ENCODE data around the gene TCHP.
"Not testable (repeated sequence)": the region's sequence is repeated elsewhere in the genome, so short reads cannot be mapped to it uniquely, and the experiment has no call there.

TCHP gene

GRCh38 chr12:109899783-109900751 is at the start of gene TCHP:
TCHP (plus strand) TSS chr12:109900274; CDS start chr12:109903027, 2,753 bp downstream.
- peak; percentile 90 for DNase-seq (ENCODE audit: low spot score)

GRCh38 chr12:109850518-109850917 is 49.6 kb upstream of the TCHP start:
- not testable (repeated sequence) for DNase-seq (ENCODE audit: low spot score)

DNA sequence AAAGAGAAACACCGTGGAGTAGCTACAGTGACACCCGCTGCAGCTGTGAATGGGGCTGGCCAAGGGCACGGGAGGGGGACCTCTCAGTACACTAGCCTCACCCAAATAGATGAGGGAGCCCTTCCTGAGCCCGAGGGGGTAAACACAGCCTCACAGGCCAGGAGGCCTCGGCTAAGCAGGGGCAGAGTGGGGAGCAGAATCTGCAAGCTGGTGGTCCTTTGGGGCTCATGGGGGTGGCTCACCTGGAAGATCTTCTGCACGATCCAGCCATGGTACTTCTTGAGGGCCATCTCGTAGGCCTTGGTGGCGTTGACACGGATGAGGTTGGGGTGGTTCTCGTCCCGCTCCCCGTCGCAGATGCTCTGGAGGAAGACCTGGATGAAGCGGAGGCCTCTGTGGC is 44.7 kb upstream of the TCHP start:
- DNase-seq (ENCODE audit: low spot score), result no peak

- DNase-seq (ENCODE audit: low spot score), result no peak
Measured at GRCh38 chr12:109857715-109858114, 42.4 kb upstream of the TCHP start.

- DNase-seq (ENCODE audit: low spot score), result no peak
Measured at GRCh38 chr12:109858764-109859163, 41.3 kb upstream of the TCHP start.

- DNase-seq (ENCODE audit: low spot score), result no peak
Measured at GRCh38 chr12:109860977-109861376, 39.1 kb upstream of the TCHP start.

GRCh38 chr12:109861689-109862314 is 38.3 kb upstream of the TCHP start:
- no peak for DNase-seq (ENCODE audit: low spot score)

DNA sequence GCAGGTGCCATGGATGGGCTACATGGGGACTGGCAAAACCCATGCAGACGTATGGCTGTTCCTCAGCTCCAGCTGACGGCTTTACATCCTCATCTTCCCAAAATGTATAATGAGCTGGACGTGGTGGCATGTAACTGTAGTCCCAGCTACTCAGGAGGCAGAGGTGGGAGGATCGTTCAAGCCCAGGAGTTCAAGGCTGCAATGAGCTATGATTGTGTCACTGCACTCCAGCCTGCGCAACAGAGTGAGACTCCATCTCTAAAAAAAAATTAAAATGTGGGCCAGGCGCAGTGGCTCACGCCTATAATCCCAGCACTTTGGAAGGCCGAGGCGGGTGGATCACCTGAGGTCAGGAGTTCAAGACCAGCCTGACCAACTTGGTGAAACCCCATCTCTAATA is 37.6 kb upstream of the TCHP start:
- DNase-seq (ENCODE audit: low spot score), result not testable (repeated sequence)

GRCh38 chr12:109863847-109864712 is 36.0 kb upstream of the TCHP start:
- DNase-seq (ENCODE audit: low spot score), result no peak

GRCh38 chr12:109864916-109865315 is 35.2 kb upstream of the TCHP start:
- DNase-seq (ENCODE audit: low spot score), result no peak

DNA sequence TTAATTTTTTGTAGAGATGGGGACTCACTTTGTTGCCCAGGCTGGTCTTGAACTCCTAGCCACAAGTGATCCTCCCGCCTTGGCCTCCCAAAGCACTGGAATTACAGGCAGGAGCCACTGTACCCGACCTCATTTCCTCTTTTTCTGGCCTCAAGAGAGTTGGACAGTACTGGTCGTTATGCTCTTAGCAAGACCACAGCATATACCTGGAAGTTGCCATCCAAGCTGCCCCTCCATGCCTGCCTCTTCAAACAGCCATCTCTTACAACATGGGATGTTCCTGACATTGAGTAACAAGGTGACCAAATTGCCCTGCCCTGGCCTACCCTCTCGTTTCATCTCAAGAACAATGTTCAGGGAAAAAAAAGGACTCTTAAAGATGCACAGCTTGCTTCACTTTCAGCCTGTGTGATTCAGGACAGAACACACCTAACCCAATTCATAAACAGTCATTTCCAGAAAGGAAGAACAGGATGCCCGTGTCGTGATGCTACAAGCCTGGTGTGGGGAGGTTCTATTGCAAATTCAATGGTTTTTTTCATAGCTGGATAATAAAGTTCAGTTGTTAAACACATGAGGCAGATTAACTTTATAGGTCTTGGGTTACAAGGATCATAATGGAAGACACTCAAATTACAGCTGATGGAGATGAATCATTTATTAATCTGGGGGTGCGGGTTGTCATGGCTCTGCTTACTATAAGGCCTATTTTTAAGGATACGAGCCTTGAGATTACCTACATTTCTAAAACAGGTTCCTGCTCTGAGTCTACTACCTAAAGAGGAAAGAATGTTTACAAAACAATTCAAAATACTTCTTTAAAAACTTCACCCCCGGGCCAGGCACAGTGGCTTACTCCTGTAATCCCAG is 31.7 kb upstream of the TCHP start:
- no peak for DNase-seq (ENCODE audit: low spot score)

DNA sequence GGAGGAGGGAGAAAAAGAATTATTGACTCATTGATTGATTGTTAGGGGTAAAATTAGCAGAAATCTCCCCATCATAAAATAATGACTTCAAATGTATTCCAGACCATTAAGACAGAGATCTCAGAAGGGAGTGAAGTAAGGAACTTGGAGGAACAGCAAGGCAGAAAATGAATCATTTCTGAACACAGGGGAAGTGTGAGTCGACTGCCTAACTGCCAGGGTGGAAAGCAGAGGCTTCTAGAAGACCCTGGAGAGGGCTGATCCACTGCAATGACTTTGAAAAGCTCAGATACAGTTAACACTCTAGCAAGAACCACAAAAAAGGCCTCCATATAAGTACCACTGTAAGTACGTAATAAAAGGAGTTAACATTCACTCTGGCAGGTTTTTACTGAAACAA is 29.4 kb upstream of the TCHP start:
- no peak for DNase-seq (ENCODE audit: low spot score)

- DNase-seq (ENCODE audit: low spot score), result no peak
Measured at GRCh38 chr12:109871668-109872314, 28.3 kb upstream of the TCHP start.

- DNase-seq (ENCODE audit: low spot score), result no peak
Measured at GRCh38 chr12:109873653-109874052, 26.4 kb upstream of the TCHP start.

DNA sequence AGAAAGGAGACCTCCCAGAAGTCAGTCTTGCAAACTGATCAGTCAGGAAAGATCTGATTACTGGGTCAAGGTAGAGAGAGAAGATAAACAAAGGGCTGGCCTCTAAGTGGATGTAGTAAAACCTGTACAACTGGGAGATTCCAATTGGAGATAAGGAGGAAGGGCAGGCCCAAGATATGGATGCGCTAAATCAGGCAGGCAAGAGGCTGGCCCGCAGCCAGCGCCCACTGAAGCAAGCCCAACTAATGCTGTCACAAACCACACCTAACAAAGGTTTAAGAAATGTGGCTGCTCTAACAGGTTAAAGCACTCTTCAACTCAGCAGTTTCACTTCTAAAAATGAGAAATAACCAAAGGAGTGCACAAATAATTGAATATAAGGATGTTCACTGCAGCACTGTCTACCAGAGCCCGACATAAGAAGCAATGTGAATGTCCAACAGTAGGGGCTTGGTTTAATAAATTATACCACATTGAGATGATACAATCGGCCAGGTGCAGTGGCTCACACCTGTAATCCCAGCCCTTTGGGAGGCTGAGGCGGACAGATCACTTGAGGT is 24.4 kb upstream of the TCHP start:
- no peak for DNase-seq (ENCODE audit: low spot score)

DNA sequence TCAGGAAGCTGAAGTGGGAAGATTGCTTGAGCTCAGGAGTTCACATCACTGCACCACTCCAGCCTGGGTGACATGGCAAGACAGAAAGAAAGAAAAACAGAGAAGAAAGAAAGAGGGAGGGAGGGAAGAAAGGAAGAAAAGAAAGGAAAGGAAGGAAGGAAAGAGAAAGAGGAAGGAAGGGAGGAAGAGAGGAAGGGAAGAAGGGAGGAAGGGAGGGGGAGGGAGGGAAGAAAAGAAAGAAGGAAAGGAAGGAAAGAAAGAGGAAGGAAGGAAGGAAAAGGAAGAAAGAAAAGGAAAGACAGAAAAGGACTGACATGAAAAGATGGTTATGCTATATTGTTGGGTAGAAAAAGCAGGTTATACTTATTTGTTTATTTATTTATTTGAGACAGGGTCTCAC is 23.7 kb upstream of the TCHP start:
- DNase-seq (ENCODE audit: low spot score), result no peak

DNA sequence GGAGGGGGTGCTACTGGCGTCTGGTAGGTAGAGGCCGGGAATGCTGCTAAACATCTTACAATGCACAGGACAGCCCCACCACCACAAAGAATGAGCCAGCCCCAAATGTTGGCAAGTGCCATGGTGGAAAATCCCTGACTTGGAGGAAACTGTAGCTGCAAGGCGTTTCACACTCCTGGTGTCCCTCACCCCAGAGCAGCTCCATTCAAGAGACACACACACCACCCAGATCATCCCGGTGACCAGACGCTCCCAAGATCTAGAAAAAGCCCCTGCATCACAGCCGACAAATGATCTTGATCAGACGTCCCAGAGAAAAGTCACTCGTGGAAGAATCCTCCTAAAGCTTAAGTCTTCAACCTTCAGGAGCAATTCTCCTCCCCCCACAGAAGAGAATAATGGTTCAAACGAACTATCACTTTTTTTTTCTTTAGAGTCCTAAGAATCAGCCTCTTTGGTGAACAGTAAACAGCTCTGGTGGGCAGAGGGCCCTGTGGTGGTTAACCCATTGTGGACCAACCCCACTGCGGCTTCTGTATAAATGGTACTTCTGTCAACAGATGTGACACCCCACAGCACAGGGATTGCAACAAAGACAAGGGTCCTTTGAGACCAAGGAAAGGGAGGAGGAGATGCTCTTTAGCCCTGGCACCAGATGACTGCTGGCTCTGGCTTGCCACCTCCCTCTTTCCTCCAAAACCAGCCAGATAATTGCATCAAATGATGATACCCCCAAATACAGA is 22.4 kb upstream of the TCHP start:
- no peak for DNase-seq (ENCODE audit: low spot score)

DNA sequence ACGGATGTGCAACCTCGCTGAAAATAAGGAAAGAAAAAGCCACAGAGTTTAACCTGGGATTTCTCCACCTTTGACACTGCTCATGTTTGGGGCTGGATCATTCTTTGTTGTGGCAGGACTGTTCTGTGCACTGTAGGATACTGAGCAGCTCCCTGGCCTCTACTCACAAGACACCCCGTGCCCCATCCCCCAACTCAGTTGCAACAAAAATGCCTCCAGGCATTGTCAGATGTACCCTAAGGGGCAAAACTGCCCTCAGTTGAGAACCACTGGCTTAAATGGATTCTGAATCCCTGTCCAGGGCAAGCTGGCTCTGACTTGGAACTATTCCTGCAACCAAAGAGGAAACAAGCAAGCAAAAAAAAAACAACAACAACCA is 21.8 kb upstream of the TCHP start:
- DNase-seq (ENCODE audit: low spot score), result no peak

GRCh38 chr12:109878749-109879148 is 21.3 kb upstream of the TCHP start:
- DNase-seq (ENCODE audit: low spot score), result no peak
